Measurements from ENCODE around the gene ADGRG6.

ADGRG6 gene

DNA sequence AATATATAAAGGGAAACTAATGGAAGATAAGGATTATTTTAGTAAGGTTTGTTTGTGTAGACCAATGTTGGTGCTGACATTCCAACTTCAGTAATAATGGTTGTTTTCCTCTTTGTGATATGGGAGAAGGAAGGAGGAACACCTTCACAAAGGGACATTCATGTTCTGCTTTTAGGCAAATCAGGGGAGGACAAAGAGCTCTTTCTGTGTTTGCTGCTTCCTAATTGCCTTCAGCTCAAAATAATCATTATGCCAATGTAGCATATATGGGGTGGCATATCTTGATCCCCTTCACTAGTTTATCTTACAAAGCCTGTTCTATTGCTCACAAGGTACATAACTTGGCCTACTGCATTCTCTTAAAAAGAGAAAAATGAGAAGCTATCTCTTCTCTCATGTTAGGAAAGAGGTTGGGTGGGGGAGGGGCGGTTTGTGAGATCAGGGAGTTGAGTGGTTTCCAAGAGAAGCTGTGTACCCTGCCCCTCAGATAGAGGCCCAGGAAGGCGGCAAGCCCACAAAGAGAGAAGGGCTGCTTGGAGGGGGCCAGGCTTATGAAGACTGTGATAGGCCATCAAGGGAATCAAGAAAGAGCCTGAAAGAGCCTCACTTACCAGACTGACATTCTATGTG lies 4.7 kb upstream of the ADGRG6 start:
- Histone ChIP-seq H3K4me2 (ENCODE audit: low read depth, low read length) (no peak overlapping the region), H3K9me3 (replicated peaks; ENCODE audit: insufficient read depth, low read length) (no peaks in the 10 kb centered on the region), H3K4me3 (ENCODE audit: low read length) (no peak overlapping the region), H3K27me3 (replicated peaks; ENCODE audit: insufficient read depth, low read length) (no peaks in the 10 kb centered on the region), H3K27ac (ENCODE audit: low read length) (no peak overlapping the region), H3K79me2 (ENCODE audit: low read length) (no peaks in the 10 kb centered on the region), H3K4me1 (ENCODE audit: low read length) (no peaks in the 10 kb centered on the region), H3K9ac (ENCODE audit: low read length) (no peak overlapping the region), H3F3A (ENCODE audit: insufficient read depth, low read length) (no peaks in the 10 kb centered on the region), H2AFZ (ENCODE audit: low read length) (no peak overlapping the region), H4K20me1 (ENCODE audit: insufficient read depth, low read length) (no peaks in the 10 kb centered on the region), H3K9me2 (replicated peaks; ENCODE audit: insufficient read depth, low read length) (no peaks in the 10 kb centered on the region), H3K36me3 (replicated peaks; ENCODE audit: insufficient read depth, low read length) (no peaks in the 10 kb centered on the region)
- TF ChIP-seq EZH2 (optimal IDR thresholded peaks at IDR 0.05; ENCODE audit: low read depth, low read length) (no peak), EZH2phosphoT487 (IDR thresholded peaks at IDR 0.05; ENCODE audit: low read length) (no peak)
- TF ChIP-seq, protein P1, sequence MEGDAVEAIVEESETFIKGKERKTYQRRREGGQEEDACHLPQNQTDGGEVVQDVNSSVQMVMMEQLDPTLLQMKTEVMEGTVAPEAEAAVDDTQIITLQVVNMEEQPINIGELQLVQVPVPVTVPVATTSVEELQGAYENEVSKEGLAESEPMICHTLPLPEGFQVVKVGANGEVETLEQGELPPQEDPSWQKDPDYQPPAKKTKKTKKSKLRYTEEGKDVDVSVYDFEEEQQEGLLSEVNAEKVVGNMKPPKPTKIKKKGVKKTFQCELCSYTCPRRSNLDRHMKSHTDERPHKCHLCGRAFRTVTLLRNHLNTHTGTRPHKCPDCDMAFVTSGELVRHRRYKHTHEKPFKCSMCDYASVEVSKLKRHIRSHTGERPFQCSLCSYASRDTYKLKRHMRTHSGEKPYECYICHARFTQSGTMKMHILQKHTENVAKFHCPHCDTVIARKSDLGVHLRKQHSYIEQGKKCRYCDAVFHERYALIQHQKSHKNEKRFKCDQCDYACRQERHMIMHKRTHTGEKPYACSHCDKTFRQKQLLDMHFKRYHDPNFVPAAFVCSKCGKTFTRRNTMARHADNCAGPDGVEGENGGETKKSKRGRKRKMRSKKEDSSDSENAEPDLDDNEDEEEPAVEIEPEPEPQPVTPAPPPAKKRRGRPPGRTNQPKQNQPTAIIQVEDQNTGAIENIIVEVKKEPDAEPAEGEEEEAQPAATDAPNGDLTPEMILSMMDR (IDR thresholded peaks at IDR 0.05; ENCODE audit: low read length): no peak
- no peak for DNase-seq

DNA sequence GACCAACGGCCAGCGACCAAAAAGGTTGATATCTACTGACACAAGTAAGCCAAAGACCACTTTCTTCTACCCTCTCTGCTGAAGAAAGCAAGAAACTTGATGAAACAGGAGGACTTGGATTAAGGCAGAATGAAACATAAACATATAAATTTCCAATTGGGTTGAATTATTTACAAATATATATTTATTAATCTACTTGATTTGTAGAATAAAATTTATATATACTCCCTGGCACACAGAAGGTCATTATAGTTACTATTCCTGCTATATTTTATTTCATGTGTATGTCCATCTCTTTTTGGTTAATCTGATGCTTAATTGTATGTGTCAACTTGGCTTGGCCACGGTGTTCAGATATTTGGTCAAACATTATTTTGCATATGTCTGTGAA lies 4.2 kb upstream of the ADGRG6 start:
- Histone ChIP-seq H3K4me1 (ENCODE audit: low read length) (no peaks in the 10 kb centered on the region), H3K4me3 (ENCODE audit: low read length) (no peak overlapping the region), H3K4me2 (ENCODE audit: low read depth, low read length) (no peak overlapping the region), H3K36me3 (replicated peaks; ENCODE audit: insufficient read depth, low read length) (no peaks in the 10 kb centered on the region), H3K9me2 (replicated peaks; ENCODE audit: insufficient read depth, low read length) (no peaks in the 10 kb centered on the region), H3F3A (ENCODE audit: insufficient read depth, low read length) (no peaks in the 10 kb centered on the region), H3K27ac (ENCODE audit: low read length) (no peak overlapping the region), H4K20me1 (ENCODE audit: insufficient read depth, low read length) (no peaks in the 10 kb centered on the region), H2AFZ (ENCODE audit: low read length) (no peak overlapping the region), H3K79me2 (ENCODE audit: low read length) (no peaks in the 10 kb centered on the region), H3K9ac (ENCODE audit: low read length) (no peak overlapping the region), H3K27me3 (replicated peaks; ENCODE audit: insufficient read depth, low read length) (no peaks in the 10 kb centered on the region), H3K9me3 (replicated peaks; ENCODE audit: insufficient read depth, low read length) (no peaks in the 10 kb centered on the region)
- no peak for TF ChIP-seq EZH2phosphoT487 (IDR thresholded peaks at IDR 0.05; ENCODE audit: low read length)
- no peak for TF ChIP-seq EZH2 (optimal IDR thresholded peaks at IDR 0.05; ENCODE audit: low read depth, low read length)
- TF ChIP-seq, protein P1 (IDR thresholded peaks at IDR 0.05; ENCODE audit: low read length): no peak
- DNase-seq: no peak

DNA sequence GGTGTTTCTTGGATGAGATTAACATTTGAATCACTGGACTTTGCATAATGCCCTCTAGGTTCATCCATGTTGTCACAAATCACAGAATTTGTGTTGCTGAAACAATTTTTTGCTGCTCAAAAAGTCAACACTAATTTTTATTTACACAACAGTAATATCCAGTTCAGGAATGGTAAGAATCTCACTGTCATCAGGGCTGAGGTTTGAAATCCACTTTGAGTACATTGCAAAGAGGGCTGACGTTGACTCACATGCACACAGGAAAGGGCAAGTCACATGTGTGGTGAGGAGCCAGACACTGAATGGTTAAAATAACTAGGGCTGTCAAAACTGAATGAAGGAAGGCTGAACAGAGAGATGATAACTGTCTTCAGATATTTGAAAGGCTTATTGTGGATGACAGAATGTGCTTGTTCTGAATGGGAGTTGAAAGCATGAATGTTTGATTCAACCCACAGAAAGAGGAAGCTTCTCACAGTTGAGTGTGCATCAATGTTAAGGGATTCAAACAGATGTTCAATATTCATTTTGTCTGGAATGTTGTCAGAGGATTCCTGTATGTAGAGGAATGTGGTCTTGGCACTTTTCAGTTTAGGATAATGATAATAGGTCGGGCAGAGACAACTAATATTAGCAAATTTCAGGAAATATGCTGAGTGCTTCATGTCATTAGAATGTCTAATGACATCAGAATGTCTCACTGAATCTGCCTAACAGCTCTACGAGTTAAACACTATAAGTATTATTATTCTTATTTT lies 3.6 kb upstream of the ADGRG6 start:
- H3K9ac ChIP-seq (ENCODE audit: low read length): no peak overlapping the region
- H4K20me1 ChIP-seq (ENCODE audit: insufficient read depth, low read length): no peaks in the 10 kb centered on the region
- no peak overlapping the region for H2AFZ ChIP-seq (ENCODE audit: low read length)
- H3K4me1 ChIP-seq (ENCODE audit: low read length): no peaks in the 10 kb centered on the region
- no peaks in the 10 kb centered on the region for H3K27me3 ChIP-seq (replicated peaks; ENCODE audit: insufficient read depth, low read length)
- no peaks in the 10 kb centered on the region for H3K9me3 ChIP-seq (replicated peaks; ENCODE audit: insufficient read depth, low read length)
- no peak for TF ChIP-seq EZH2phosphoT487 (IDR thresholded peaks at IDR 0.05; ENCODE audit: low read length)
- TF ChIP-seq EZH2 (optimal IDR thresholded peaks at IDR 0.05; ENCODE audit: low read depth, low read length): no peak
- TF ChIP-seq, protein P1 (IDR thresholded peaks at IDR 0.05; ENCODE audit: low read length): no peak
- no peak overlapping the region for H3K4me2 ChIP-seq (ENCODE audit: low read depth, low read length)
- no peak overlapping the region for H3K27ac ChIP-seq (ENCODE audit: low read length)
- H3K36me3 ChIP-seq (replicated peaks; ENCODE audit: insufficient read depth, low read length): no peaks in the 10 kb centered on the region
- no peaks in the 10 kb centered on the region for H3K79me2 ChIP-seq (ENCODE audit: low read length)
- H3F3A ChIP-seq (ENCODE audit: insufficient read depth, low read length): no peaks in the 10 kb centered on the region
- H3K4me3 ChIP-seq (ENCODE audit: low read length): no peak overlapping the region
- H3K9me2 ChIP-seq (replicated peaks; ENCODE audit: insufficient read depth, low read length): no peaks in the 10 kb centered on the region
- DNase-seq: no peak

Measured in MM.1S (cell line).